Neutrophil (primary cell): ENCODE data around the gene ANGPT4.

Source experiments
- H3K27ac ChIP-seq: fragments of 200-600 bp; sonication (generic); 2 replicates; pipeline ENCODE4 v1.5.1; 2016; ENCODE audit warnings: mild to moderate bottlenecking, moderate library complexity
- H3K27me3 ChIP-seq: fragments of 200-600 bp; sonication (generic); 2 replicates; pipeline ENCODE4 v1.6.0; 2016; ENCODE audit warnings: mild to moderate bottlenecking
- H3K36me3 ChIP-seq: fragments of 200-600 bp; sonication (generic); 2 replicates; pipeline ENCODE4 v1.5.1; 2017
- H3K4me1 ChIP-seq, 2 experiments: fragments of 200-600 bp in 1 of 2; sonication (generic) in 1 of 2; 1 replicate in 1 of 2; 2 replicates in 1 of 2; pipeline versions ENCODE4 v1.5.1 to v1.6.1; 2013 to 2016; ENCODE audit warnings: low read depth in 1 of 2, low read length in 1 of 2, mild to moderate bottlenecking in 1 of 2, moderate library complexity in 1 of 2; ENCODE audit not compliant: control insufficient read depth in 1 of 2, insufficient read depth in 1 of 2
- H3K4me3 ChIP-seq, 2 experiments: fragments of 200-600 bp in 1 of 2; sonication (generic) in 1 of 2; 1 replicate in 1 of 2; 2 replicates in 1 of 2; pipeline ENCODE4 v1.5.1; 2013 to 2016; ENCODE audit warnings: low read depth in 1 of 2, low read length in 1 of 2, mild to moderate bottlenecking in 1 of 2, moderate library complexity in 1 of 2
- H3K9me3 ChIP-seq: fragments of 200-600 bp; sonication (generic); 2 replicates; pipeline ENCODE4 v1.5.1; 2016
- TF ChIP-seq, protein P1 (sequence below): fragments of 200-600 bp; sonication (generic); IDR thresholded peaks from 2 replicates; pipeline ENCODE4 v1.5.1; 2016; ENCODE audit warnings: antibody characterized with exemption

ANGPT4 gene

DNA sequence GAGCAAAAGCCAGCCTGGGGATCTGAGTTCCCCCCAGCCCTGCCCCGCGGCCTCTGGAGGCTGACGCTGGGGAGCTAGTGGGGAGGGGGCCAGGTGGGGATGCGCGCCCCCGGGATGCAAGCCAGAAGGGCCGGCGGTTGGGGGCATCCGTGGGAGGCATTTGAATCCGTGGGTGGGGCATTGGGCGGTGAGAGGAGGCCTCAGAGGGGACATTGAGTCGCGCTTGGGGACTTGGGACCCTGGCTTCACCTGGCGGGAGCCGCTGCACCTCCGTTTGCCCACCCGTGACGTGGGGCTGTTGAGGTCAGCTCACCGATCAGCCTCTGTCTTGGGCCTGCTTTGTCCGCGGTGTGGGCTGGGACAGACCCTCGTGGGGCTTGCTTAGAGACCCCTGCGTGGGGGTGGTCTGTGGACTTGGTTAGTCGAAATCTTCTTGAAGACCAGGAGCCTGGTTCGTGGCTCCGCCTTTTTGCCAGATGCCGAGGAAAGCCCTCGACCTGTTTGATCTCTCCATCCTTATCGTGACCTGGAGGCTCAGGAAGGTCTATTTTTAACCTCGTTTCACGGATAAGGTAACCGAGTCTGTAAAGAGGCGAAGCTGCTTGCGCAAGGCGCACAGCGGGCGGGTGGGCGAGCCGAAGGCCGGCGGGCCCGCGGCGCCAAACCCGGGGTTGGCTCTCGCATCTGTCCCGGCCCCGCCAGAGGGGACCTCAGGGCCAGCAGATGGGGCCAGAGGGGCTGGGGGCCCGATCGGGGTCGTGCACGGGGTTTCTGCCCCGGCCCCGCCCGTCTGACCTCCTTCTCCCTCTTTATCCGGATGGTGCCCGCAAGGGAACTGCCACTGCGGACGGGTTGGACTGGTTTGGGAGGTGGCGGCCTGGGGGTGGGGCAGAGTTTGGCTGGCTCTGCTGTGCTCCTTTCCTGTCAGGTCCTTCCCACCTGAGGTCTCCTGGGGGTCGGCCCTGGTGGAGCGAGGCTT, 74.3 kb downstream of the ANGPT4 start:
- H3K36me3 ChIP-seq, result no peaks in the 10 kb centered on the region
- H3K27me3 ChIP-seq, result peaks cover 59% of the 10 kb centered on the region
- H3K27ac ChIP-seq, result no peak overlapping the region
- peaks cover 5% of the 10 kb centered on the region for H3K9me3 ChIP-seq
- H3K4me1 ChIP-seq, result peaks cover 39 to 50% of the 10 kb centered on the region in 2 experiments
- TF ChIP-seq, protein P1, sequence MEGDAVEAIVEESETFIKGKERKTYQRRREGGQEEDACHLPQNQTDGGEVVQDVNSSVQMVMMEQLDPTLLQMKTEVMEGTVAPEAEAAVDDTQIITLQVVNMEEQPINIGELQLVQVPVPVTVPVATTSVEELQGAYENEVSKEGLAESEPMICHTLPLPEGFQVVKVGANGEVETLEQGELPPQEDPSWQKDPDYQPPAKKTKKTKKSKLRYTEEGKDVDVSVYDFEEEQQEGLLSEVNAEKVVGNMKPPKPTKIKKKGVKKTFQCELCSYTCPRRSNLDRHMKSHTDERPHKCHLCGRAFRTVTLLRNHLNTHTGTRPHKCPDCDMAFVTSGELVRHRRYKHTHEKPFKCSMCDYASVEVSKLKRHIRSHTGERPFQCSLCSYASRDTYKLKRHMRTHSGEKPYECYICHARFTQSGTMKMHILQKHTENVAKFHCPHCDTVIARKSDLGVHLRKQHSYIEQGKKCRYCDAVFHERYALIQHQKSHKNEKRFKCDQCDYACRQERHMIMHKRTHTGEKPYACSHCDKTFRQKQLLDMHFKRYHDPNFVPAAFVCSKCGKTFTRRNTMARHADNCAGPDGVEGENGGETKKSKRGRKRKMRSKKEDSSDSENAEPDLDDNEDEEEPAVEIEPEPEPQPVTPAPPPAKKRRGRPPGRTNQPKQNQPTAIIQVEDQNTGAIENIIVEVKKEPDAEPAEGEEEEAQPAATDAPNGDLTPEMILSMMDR, result no peak
- H3K4me3 ChIP-seq, result peak overlapping the region in 1 of 2 experiments; percentile 43

DNA sequence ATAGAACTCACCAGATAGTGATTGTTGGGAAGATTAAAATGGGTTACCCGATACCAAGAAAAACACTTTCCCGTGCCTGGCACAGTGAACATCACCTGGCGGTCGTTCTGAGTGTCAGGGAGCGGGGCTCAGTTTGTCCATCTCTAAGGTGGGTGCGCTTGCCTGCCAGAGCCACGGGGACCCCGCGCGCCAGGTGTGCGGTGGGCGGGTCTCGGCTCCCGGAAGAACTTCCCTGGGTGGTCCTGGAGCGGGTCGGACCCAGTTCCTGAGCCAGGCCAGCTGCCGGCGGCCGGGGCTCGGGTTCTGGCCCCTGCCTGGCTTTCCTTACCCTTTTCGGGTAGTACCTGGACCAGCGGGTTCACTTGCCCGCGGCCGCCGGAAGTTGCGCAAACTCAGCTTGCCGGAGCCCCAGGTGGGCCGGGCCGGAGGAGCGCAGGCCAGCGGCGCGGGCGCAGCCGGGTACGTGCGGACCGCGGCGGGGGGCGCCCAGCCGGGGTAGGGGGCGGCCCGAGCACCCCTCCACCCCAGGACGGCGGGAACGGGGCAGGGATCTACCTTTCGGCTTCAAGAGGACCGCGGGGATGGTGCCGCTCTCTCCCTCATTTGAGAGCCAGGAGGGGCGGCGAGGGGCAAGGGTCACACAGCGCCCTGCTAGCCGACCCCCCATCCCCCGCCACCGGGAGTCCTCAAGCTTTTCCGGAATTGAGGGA, 75.1 kb downstream of the ANGPT4 start:
- Histone ChIP-seq H3K27ac (no peak overlapping the region), H3K4me1 (peaks cover 38 to 41% of the 10 kb centered on the region in 2 experiments), H3K36me3 (no peaks in the 10 kb centered on the region), H3K27me3 (peaks cover 59% of the 10 kb centered on the region), H3K9me3 (peaks cover 5% of the 10 kb centered on the region), H3K4me3 (peak overlapping the region in 1 of 2 experiments; percentile 43)
- TF ChIP-seq, protein P1, result no peak

DNA sequence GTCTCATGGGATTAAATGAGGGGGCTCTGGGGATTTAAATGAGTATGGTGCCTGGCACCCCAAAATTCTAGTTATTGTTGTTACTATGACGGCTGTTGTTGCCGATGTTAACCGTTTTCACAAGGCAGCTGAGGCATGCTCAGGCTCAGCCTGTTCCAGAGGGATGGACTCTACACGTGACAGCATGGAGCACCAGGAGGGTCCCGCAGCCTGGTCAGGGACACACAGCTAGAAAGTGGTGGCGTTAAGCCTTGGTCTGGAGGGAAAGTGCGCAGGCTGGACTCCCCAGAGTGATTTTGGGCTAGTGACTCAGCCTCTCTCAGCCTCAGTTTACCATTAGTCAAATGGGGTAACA, 75.7 kb downstream of the ANGPT4 start:
- no peaks in the 10 kb centered on the region for H3K36me3 ChIP-seq
- peaks cover 37 to 39% of the 10 kb centered on the region in 2 experiments for H3K4me1 ChIP-seq
- no peak overlapping the region for H3K4me3 ChIP-seq
- TF ChIP-seq, protein P1, result no peak
- H3K27ac ChIP-seq, result no peak overlapping the region
- peaks cover 5% of the 10 kb centered on the region for H3K9me3 ChIP-seq
- H3K27me3 ChIP-seq, result peaks cover 53% of the 10 kb centered on the region

DNA sequence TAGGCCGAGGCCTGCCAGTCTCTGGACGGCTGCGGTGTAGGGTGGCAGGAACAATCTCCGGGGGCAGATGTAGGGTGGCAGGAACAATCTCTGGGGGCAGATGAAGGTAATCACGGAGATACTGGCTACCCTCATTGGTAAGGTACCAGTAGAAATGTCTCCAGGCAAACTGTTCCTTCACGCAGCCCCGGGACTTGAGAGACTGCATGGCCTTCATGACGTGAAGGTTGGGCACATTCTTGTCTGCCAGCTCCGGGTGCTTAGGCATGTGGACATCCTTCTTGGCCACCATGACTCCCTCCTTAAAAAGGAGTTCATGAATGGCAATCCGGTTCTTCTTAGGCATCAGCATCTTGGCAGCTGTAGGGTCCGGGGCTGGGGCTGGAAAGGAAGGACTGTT, 76.5 kb downstream of the ANGPT4 start:
- H3K4me1 ChIP-seq, result peaks cover 35 to 38% of the 10 kb centered on the region in 2 experiments
- TF ChIP-seq, protein P1, result no peak
- H3K27me3 ChIP-seq, result peaks cover 45% of the 10 kb centered on the region

DNA sequence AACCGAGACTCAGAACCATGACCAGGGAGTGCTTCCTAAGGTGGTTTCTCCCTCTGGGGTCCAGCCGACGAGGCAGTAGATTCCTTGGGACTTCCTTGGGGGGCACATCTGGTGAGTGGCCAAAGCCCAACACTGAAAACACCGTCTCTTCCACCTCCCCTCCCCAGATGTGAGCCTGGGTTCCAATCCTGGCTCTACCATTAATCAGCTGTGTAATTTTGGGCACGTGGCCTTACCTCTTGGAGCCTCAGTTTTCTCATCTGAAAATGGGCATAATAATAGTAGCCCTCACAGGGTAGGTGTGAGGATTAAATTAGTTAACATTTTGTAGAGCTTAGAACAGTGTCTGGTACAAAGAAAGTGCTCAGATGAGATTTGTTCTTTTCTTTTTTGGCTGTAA, 77.1 kb downstream of the ANGPT4 start:
- Histone ChIP-seq H3K27ac (no peak overlapping the region), H3K4me1 (peaks cover 37 to 39% of the 10 kb centered on the region in 2 experiments), H3K36me3 (no peaks in the 10 kb centered on the region), H3K9me3 (peaks cover 5% of the 10 kb centered on the region), H3K27me3 (peaks cover 39% of the 10 kb centered on the region), H3K4me3 (no peak overlapping the region)
- TF ChIP-seq, protein P1, result no peak

More for the DNA sequence above, 76.5 kb downstream of the ANGPT4 start:
- Histone ChIP-seq H3K4me3 (no peak overlapping the region), H3K27ac (no peak overlapping the region), H3K9me3 (peaks cover 5% of the 10 kb centered on the region), H3K36me3 (no peaks in the 10 kb centered on the region)
